Nephron progenitor cell (in vitro differentiated cells): ENCODE data around the gene EFNA5.

Experiments
- DNase-seq: peaks from one replicate; pipeline ENCODE4 v3.0.0; 2021
- H3K27ac Mint-ChIP-seq: 2 replicates; pipeline ENCODE4 v1.8.0; 2021; ENCODE audit warnings: mild to moderate bottlenecking, moderate library complexity, mixed read lengths
- H3K27me3 Mint-ChIP-seq: 2 replicates; pipeline ENCODE4 v1.8.0; 2021; ENCODE audit warnings: mild to moderate bottlenecking, low read depth, mixed read lengths; ENCODE audit not compliant: poor library complexity
- H3K36me3 Mint-ChIP-seq: 2 replicates; pipeline ENCODE4 v1.8.0; 2021; ENCODE audit warnings: low read depth, mixed read lengths
- H3K4me1 Mint-ChIP-seq: 2 replicates; pipeline ENCODE4 v1.8.0; 2021; ENCODE audit warnings: mixed read lengths
- H3K4me3 Mint-ChIP-seq: 2 replicates; pipeline ENCODE4 v1.8.0; 2021; ENCODE audit warnings: mild to moderate bottlenecking, moderate library complexity, mixed read lengths
- H3K9me3 Mint-ChIP-seq: 2 replicates; pipeline ENCODE4 v1.8.0; 2021; ENCODE audit warnings: mild to moderate bottlenecking, moderate library complexity, mixed read lengths
- CTCF ChIP-seq: fragments of 200-600 bp; sonication (generic); IDR thresholded peaks from 2 replicates; pipeline ENCODE4 v1.5.0; 2021; ENCODE audit warnings: antibody characterized with exemption

Gene EFNA5

DNA sequence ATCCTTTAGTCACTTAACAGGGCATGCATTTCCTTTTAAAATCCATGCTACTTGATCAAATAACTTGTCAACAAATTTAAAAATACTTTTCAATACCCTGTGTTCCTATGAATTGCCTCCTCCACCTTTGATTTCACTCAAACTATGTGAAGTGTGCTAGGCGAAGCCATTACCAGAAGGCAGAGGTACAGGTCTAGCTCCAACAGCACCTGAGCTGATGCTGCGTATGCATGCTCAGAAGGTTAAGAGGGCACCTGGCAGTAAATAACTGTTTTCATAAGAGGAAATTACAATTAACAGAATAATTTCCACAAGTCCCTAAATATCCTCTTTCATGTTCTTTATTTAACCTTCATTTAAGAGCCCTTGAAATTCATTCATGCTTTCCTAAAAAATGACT, 251.8 kb downstream of the EFNA5 start:
- no peak for DNase-seq
- no peak for TF ChIP-seq CTCF
- Mint-ChIP-seq H3K27ac (no peak overlapping the region), H3K4me1 (peaks cover 7% of the 10 kb centered on the region), H3K4me3 (no peak overlapping the region), H3K36me3 (no peaks in the 10 kb centered on the region), H3K27me3 (no peaks in the 10 kb centered on the region), H3K9me3 (no peaks in the 10 kb centered on the region)

DNA sequence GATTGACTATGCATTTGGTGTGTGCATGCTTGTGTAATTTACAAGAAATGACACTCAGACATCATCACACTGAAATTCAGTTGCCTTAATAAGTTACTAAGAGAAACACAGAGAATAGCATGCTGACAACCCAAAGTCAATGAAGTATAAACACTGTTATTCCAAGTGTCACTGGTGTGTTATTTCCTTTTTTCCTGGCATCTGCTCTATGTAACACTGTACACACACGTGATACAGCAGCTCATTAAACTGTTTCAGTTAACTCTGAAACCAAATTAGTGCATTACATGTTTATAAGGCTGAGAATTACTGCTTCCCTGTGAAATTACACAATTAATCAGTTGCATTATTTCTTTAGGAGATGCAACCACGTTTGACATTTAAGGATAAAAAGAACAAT, 252.7 kb downstream of the EFNA5 start:
- no peak overlapping the region for H3K4me3 Mint-ChIP-seq
- H3K27ac Mint-ChIP-seq, result no peak overlapping the region
- DNase-seq, result no peak
- no peaks in the 10 kb centered on the region for H3K27me3 Mint-ChIP-seq
- H3K4me1 Mint-ChIP-seq, result peaks cover 7% of the 10 kb centered on the region
- no peaks in the 10 kb centered on the region for H3K9me3 Mint-ChIP-seq
- no peaks in the 10 kb centered on the region for H3K36me3 Mint-ChIP-seq
- no peak for TF ChIP-seq CTCF

DNA sequence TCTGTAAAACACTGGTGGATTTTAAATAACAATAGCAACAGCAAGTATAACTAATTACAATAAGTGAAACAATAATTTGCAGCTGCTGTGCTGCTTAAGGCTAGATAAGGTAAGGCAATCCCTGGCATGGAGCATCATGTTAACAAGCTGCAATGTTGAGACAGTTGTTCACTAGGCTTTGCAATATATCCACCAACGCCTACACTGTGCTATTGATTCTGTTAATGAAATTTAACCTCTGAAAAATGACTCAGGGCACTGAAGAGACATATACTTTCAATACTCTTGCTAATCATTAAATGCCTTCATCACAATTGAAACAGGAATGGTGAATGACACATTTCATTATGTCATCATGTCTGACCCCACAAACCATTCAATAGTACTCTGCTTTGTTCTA, 255.0 kb downstream of the EFNA5 start:
- Mint-ChIP-seq H3K36me3 (no peaks in the 10 kb centered on the region), H3K27ac (no peak overlapping the region), H3K4me1 (no peaks in the 10 kb centered on the region), H3K9me3 (no peaks in the 10 kb centered on the region), H3K4me3 (no peak overlapping the region), H3K27me3 (no peaks in the 10 kb centered on the region)
- no peak for DNase-seq
- TF ChIP-seq CTCF, result no peak

DNA sequence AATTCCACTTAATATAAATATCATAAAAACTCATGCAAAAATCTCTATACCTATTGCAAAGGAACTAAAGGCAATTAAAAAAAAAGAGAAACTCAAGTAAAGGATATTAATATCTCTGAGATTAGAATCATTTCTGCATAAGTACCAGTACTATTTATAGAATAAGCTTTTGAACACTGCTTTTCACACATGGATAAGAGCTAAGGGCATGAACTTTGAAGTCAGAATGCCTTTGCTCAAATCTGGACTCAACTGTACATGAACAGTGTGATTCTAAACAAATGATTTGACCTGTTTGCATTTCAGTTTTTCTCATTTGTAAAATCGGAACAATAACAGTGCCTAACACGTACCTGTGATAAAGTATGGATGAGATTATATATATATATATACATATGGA, 255.9 kb downstream of the EFNA5 start:
- TF ChIP-seq CTCF, result no peak

GRCh38 chr5:107413754-107414153, 257.0 kb downstream of the EFNA5 start:
- Mint-ChIP-seq H3K36me3 (no peaks in the 10 kb centered on the region), H3K4me3 (no peak overlapping the region), H3K27me3 (no peaks in the 10 kb centered on the region), H3K4me1 (no peaks in the 10 kb centered on the region), H3K9me3 (no peaks in the 10 kb centered on the region), H3K27ac (no peak overlapping the region)
- no peak for DNase-seq
- no peak for TF ChIP-seq CTCF

More for the DNA sequence above, 255.9 kb downstream of the EFNA5 start:
- Mint-ChIP-seq H3K4me1 (no peaks in the 10 kb centered on the region), H3K4me3 (no peak overlapping the region), H3K9me3 (no peaks in the 10 kb centered on the region), H3K36me3 (no peaks in the 10 kb centered on the region), H3K27ac (no peak overlapping the region), H3K27me3 (no peaks in the 10 kb centered on the region)
- DNase-seq, result no peak

- TF ChIP-seq CTCF, result no peak
- Mint-ChIP-seq H3K4me1 (peaks cover 6% of the 10 kb centered on the region), H3K27ac (no peak overlapping the region), H3K9me3 (no peaks in the 10 kb centered on the region), H3K4me3 (no peak overlapping the region), H3K36me3 (no peaks in the 10 kb centered on the region), H3K27me3 (no peaks in the 10 kb centered on the region)
- DNase-seq, result no peak
Measured at GRCh38 chr5:107408564-107408963, 262.2 kb downstream of the EFNA5 start.
